Hepatocyte (in vitro differentiated cells): ENCODE data around the gene MYO3A.

ENCODE experiments used
- EZH2 ChIP-seq: fragments of 200-600 bp; sonication (generic); IDR thresholded peaks from 2 replicates; pipeline ENCODE4 v1.6.1; 2016; ENCODE audit warnings: antibody characterized with exemption, mild to moderate bottlenecking, borderline replicate concordance
- TF ChIP-seq, protein P1 (sequence below): fragments of 200-600 bp; sonication (generic); IDR thresholded peaks from 2 replicates; pipeline ENCODE4 v1.5.1; 2016; ENCODE audit warnings: antibody characterized with exemption, mild to moderate bottlenecking; ENCODE audit not compliant: poor library complexity

DNA sequence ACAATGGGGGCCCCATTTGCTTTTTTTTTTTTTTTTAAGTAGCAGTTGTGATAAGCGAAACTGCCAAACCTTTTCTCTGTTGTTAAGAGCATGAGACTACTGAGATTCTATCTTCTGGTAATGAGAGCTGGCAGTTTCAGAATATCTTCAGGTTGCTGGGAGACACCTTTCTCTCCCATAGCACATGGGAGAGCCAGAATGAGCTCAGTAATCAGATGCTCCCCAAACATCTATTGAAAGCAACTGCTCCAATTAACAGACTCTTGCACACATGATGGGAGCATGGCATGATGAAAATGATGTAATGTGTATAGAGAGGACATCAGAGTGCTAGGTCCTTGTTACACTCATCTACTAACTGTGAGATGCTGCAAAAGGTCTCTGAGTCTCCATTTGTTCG, 18.8 kb downstream of the MYO3A start:
- TF ChIP-seq, protein P1, sequence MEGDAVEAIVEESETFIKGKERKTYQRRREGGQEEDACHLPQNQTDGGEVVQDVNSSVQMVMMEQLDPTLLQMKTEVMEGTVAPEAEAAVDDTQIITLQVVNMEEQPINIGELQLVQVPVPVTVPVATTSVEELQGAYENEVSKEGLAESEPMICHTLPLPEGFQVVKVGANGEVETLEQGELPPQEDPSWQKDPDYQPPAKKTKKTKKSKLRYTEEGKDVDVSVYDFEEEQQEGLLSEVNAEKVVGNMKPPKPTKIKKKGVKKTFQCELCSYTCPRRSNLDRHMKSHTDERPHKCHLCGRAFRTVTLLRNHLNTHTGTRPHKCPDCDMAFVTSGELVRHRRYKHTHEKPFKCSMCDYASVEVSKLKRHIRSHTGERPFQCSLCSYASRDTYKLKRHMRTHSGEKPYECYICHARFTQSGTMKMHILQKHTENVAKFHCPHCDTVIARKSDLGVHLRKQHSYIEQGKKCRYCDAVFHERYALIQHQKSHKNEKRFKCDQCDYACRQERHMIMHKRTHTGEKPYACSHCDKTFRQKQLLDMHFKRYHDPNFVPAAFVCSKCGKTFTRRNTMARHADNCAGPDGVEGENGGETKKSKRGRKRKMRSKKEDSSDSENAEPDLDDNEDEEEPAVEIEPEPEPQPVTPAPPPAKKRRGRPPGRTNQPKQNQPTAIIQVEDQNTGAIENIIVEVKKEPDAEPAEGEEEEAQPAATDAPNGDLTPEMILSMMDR = no peak
- no peak for TF ChIP-seq EZH2
